Liver (tissue), 9 donors: ENCODE data around the gene FSCN2. TPM values are rescaled to one million over a fixed set of nuclear protein-coding genes. Genes with fewer than 3 reads are reported as not detected.

Experiments used
- DNase-seq: peaks from one replicate; pipeline ENCODE4 v3.0.0-alpha.2; 2017; ENCODE audit warnings: low spot score
- H3K27ac ChIP-seq, 2 donors: one replicate each; pipeline ENCODE4 v1.7.0; 2013; ENCODE audit warnings: inconsistent platforms in 2 of 2, low read length in 2 of 2, control low read depth in 1 of 2, low read depth in 1 of 2, mild to moderate bottlenecking in 1 of 2
- H3K27me3 ChIP-seq, 4 donors: one replicate each; pipeline versions ENCODE4 v1.6.1 to v1.7.0; 2013; ENCODE audit warnings: low read length in 3 of 4, inconsistent platforms in 1 of 4, mild to moderate bottlenecking in 1 of 4, moderate library complexity in 1 of 4; ENCODE audit not compliant: control insufficient read depth in 4 of 4, insufficient read depth in 4 of 4
- H3K36me3 ChIP-seq, 4 donors: one replicate each; pipeline versions ENCODE4 v1.6.1 to v1.7.0; 2013; ENCODE audit warnings: low read length in 3 of 4, mild to moderate bottlenecking in 3 of 4, low read depth in 1 of 4, moderate library complexity in 1 of 4; ENCODE audit not compliant: control insufficient read depth in 4 of 4, insufficient read depth in 3 of 4
- H3K4me1 ChIP-seq, 4 donors: one replicate each; pipeline versions ENCODE4 v1.6.1 to v1.7.0; 2013; ENCODE audit warnings: low read length in 3 of 4, mild to moderate bottlenecking in 3 of 4, moderate library complexity in 1 of 4; ENCODE audit not compliant: control insufficient read depth in 4 of 4, insufficient read depth in 4 of 4
- H3K4me3 ChIP-seq, 3 donors: one replicate each; pipeline versions ENCODE4 v1.6.1 to v1.7.0; 2013; ENCODE audit warnings: low read length in 3 of 3, control low read depth in 1 of 3, low read depth in 1 of 3, mild to moderate bottlenecking in 1 of 3
- H3K9ac ChIP-seq, 2 donors: one replicate each; pipeline ENCODE4 v1.7.0; 2013; ENCODE audit warnings: low read length in 2 of 2, mild to moderate bottlenecking in 2 of 2, moderate library complexity in 2 of 2, control low read depth in 1 of 2, low read depth in 1 of 2
- H3K9me3 ChIP-seq, 4 donors: one replicate each; pipeline versions ENCODE4 v1.6.1 to v1.7.0; 2013; ENCODE audit warnings: low read length in 3 of 4; ENCODE audit not compliant: control insufficient read depth in 4 of 4
- EGR1 ChIP-seq, 2 donors: IDR thresholded peaks; 2 replicates each; pipeline ENCODE4 v1.6.1; 2016 to 2018; ENCODE audit warnings: antibody characterized with exemption in 2 of 2, low read depth in 2 of 2
- FOXA1 ChIP-seq: IDR thresholded peaks from 2 replicates; pipeline ENCODE4 v1.6.1; 2016; ENCODE audit warnings: antibody characterized with exemption
- FOXA2 ChIP-seq: IDR thresholded peaks from 2 replicates; pipeline ENCODE4 v1.6.1; 2016; ENCODE audit warnings: antibody characterized with exemption
- GABPA ChIP-seq, 2 donors: IDR thresholded peaks in 1 of 2; conservative IDR thresholded peaks in 1 of 2; 2 replicates each; pipeline ENCODE4 v1.6.1; 2016; ENCODE audit warnings: antibody characterized with exemption in 2 of 2, mild to moderate bottlenecking in 1 of 2, moderate library complexity in 1 of 2
- HNF4A ChIP-seq, 2 donors: conservative IDR thresholded peaks; 2 replicates each; pipeline ENCODE4 v1.6.1; 2016; ENCODE audit warnings: antibody characterized with exemption in 2 of 2, mild to moderate bottlenecking in 2 of 2
- HNF4G ChIP-seq: IDR thresholded peaks from 2 replicates; pipeline ENCODE4 v1.6.1; 2016; ENCODE audit warnings: antibody characterized with exemption
- JUND ChIP-seq, 2 donors: IDR thresholded peaks; 2 replicates each; pipeline ENCODE4 v1.6.1; 2016; ENCODE audit warnings: antibody characterized with exemption in 2 of 2
- NR2F2 ChIP-seq: IDR thresholded peaks from 2 replicates; pipeline ENCODE4 v1.6.1; 2016; ENCODE audit warnings: antibody characterized with exemption
- RAD21 ChIP-seq, 2 donors: IDR thresholded peaks; 2 replicates each; pipeline ENCODE4 v1.6.1; 2016; ENCODE audit warnings: antibody characterized with exemption in 2 of 2, mild to moderate bottlenecking in 2 of 2
- RXRA ChIP-seq, 2 donors: IDR thresholded peaks; 2 replicates each; pipeline ENCODE4 v1.6.1; 2017 to 2018; ENCODE audit warnings: antibody characterized with exemption in 2 of 2, mild to moderate bottlenecking in 1 of 2
- SP1 ChIP-seq: IDR thresholded peaks from 2 replicates; pipeline ENCODE4 v1.6.1; 2018; ENCODE audit warnings: antibody characterized with exemption, mild to moderate bottlenecking
- TAF1 ChIP-seq: conservative IDR thresholded peaks from 2 replicates; pipeline ENCODE4 v1.6.1; 2016; ENCODE audit warnings: antibody characterized with exemption, mild to moderate bottlenecking
- YY1 ChIP-seq: IDR thresholded peaks from 2 replicates; pipeline ENCODE4 v1.6.1; 2016; ENCODE audit warnings: antibody characterized with exemption, mild to moderate bottlenecking
- WGBS: extraction: QIAGEN DNeasy Blood & Tissue Kit; methylation state at CpG from one replicate; pipeline ENCODE4 v1.1.7; 2013; 5-methylcytosine and 5-hydroxymethylcytosine counted together
- polyA plus RNA-seq, 2 donors: library from polyadenylated mRNA; stranded (reverse) in 1 of 2; unstranded in 1 of 2; fragments of 200-250 nt in 1 of 2; fragments of >200 nt in 1 of 2; fragmentation: Nextera tagmentation in 1 of 2; extraction: Ambion mirVana in 1 of 2; gene quantifications; one replicate each; pipeline versions ENCODE4 v1.2.1 to v1.2.3, GENCODE V29; 2013 to 2015
- total RNA-seq, 2 donors: library from RNA; depleted of rRNA; stranded (reverse); fragments of >200 nt; gene quantifications; one replicate each; pipeline ENCODE4 v1.2.3, GENCODE V29; 2014
- TF ChIP-seq, protein P1 (sequence below): fragments of 150-350 bp; IDR thresholded peaks from 2 replicates; pipeline ENCODE4 v1.5.1; 2017; ENCODE audit warnings: improper control_type of control experiment, low read depth, low read length; ENCODE audit not compliant: missing input control
- TF ChIP-seq, protein P2 (sequence below): IDR thresholded peaks from 2 replicates; pipeline ENCODE4 v1.6.1; 2016; ENCODE audit warnings: antibody characterized with exemption
- TF ChIP-seq, protein P3 (sequence below): IDR thresholded peaks from 2 replicates; pipeline ENCODE4 v1.6.1; 2016; ENCODE audit warnings: antibody characterized with exemption
- TF ChIP-seq, protein P4 (sequence below): IDR thresholded peaks from 2 replicates; pipeline ENCODE4 v1.6.1; 2016; ENCODE audit warnings: antibody characterized with exemption, mild to moderate bottlenecking
- TF ChIP-seq, protein P5 (sequence below): IDR thresholded peaks from 2 replicates; pipeline ENCODE4 v1.6.1; 2016; ENCODE audit warnings: antibody characterized with exemption
- donor health status: healthy.
- donor health status: healthy.
- donor health status: healthy.
- donor health status: healthy.
- donor health status: healthy.

The FSCN2 gene
- total and polyA plus RNA-seq, 4 donors, result 0.09 to 0.42 TPM; not detected in 2

DNA sequence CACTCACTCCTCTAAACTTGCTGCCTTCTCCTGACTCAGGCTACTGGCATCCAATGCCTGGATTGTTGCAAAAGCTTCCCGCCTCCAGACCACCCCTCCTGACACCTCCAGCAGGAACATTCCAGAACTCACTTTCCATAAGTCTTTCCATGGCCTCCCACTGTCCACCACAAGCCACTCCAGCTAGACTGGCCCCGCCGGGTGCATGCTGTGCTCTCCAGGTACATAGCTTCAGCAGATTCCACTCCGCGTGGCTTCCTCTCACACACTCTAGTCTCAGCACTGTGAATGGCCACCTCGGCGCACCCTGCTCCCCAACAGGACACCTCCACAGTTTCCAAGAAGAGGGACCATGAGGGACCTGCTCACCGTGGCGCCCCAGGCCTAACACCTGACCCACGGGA, 49.9 kb downstream of the FSCN2 start (continued):
- TF ChIP-seq HNF4A (conservative IDR thresholded peaks at IDR 0.05) (no peak), TAF1 (no peak), FOXA1 (no peak), JUND (IDR thresholded peaks at IDR 0.05) (no peak), FOXA2 (no peak)
- TF ChIP-seq, protein P1, sequence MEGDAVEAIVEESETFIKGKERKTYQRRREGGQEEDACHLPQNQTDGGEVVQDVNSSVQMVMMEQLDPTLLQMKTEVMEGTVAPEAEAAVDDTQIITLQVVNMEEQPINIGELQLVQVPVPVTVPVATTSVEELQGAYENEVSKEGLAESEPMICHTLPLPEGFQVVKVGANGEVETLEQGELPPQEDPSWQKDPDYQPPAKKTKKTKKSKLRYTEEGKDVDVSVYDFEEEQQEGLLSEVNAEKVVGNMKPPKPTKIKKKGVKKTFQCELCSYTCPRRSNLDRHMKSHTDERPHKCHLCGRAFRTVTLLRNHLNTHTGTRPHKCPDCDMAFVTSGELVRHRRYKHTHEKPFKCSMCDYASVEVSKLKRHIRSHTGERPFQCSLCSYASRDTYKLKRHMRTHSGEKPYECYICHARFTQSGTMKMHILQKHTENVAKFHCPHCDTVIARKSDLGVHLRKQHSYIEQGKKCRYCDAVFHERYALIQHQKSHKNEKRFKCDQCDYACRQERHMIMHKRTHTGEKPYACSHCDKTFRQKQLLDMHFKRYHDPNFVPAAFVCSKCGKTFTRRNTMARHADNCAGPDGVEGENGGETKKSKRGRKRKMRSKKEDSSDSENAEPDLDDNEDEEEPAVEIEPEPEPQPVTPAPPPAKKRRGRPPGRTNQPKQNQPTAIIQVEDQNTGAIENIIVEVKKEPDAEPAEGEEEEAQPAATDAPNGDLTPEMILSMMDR, result no peak

DNA sequence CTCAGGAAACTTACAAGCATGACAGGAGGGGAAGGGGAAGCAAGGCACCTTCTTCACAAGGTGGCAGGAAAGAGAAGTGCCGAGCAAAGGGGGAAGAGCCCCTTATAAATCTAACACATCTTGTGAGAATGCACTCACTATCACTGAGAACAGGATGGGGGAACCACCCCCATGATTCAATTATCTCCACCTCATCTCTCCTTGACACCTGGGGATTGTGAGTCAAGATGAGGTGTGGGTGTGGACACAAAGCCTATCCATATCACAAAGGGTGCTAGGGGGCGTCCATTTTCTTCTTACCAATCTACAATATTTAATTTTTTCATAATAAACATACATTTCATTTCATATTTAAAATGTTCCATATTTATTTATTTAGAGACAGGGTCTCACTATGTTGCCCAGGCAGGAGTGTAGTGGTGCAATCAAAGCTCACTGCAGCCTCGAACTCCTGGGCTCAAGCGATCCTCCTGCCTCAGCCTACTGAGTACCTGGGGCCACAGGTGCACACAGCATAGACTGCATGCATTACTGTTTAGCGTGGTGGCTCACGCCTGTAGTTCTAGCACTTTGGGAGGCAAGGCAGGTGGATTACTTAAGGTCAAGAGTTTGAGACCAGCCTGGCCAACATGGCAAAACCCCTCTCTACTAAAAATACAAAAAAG, 50.5 kb downstream of the FSCN2 start:
- Histone ChIP-seq H3K27me3 (no peaks in the 10 kb centered on the region), H3K9ac (no peak overlapping the region), H3K36me3 (peaks cover 14 to 45% (median 20%) of the 10 kb centered on the region in 4 donors), H3K4me3 (no peak overlapping the region), H3K4me1 (peaks cover 6 to 15% (median 10%) of the 10 kb centered on the region in 4 donors), H3K9me3 (no peaks in the 10 kb centered on the region), H3K27ac (no peak overlapping the region)
- WGBS, result 96% methylated on average over 6 of the region's 6 CpGs
- DNase-seq, result no peak
- TF ChIP-seq RAD21 (IDR thresholded peaks at IDR 0.05) (no peak), JUND (IDR thresholded peaks at IDR 0.05) (no peak), YY1 (no peak), FOXA2 (no peak), NR2F2 (no peak), HNF4A (conservative IDR thresholded peaks at IDR 0.05) (no peak), HNF4G (no peak), RXRA (IDR thresholded peaks at IDR 0.05) (no peak), TAF1 (no peak), FOXA1 (no peak), SP1 (no peak), EGR1 (IDR thresholded peaks at IDR 0.05; ENCODE audit: low read depth in 2 of 2) (no peak), GABPA (IDR thresholded peaks at IDR 0.05 in 1 of 2, conservative IDR thresholded peaks at IDR 0.05 in 1 of 2) (no peak)
- TF ChIP-seq, protein P2, sequence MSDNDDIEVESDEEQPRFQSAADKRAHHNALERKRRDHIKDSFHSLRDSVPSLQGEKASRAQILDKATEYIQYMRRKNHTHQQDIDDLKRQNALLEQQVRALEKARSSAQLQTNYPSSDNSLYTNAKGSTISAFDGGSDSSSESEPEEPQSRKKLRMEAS, result no peak
- TF ChIP-seq, protein P1, result no peak
- TF ChIP-seq, protein P3, sequence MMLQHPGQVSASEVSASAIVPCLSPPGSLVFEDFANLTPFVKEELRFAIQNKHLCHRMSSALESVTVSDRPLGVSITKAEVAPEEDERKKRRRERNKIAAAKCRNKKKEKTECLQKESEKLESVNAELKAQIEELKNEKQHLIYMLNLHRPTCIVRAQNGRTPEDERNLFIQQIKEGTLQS, result no peak
- TF ChIP-seq, protein P4, sequence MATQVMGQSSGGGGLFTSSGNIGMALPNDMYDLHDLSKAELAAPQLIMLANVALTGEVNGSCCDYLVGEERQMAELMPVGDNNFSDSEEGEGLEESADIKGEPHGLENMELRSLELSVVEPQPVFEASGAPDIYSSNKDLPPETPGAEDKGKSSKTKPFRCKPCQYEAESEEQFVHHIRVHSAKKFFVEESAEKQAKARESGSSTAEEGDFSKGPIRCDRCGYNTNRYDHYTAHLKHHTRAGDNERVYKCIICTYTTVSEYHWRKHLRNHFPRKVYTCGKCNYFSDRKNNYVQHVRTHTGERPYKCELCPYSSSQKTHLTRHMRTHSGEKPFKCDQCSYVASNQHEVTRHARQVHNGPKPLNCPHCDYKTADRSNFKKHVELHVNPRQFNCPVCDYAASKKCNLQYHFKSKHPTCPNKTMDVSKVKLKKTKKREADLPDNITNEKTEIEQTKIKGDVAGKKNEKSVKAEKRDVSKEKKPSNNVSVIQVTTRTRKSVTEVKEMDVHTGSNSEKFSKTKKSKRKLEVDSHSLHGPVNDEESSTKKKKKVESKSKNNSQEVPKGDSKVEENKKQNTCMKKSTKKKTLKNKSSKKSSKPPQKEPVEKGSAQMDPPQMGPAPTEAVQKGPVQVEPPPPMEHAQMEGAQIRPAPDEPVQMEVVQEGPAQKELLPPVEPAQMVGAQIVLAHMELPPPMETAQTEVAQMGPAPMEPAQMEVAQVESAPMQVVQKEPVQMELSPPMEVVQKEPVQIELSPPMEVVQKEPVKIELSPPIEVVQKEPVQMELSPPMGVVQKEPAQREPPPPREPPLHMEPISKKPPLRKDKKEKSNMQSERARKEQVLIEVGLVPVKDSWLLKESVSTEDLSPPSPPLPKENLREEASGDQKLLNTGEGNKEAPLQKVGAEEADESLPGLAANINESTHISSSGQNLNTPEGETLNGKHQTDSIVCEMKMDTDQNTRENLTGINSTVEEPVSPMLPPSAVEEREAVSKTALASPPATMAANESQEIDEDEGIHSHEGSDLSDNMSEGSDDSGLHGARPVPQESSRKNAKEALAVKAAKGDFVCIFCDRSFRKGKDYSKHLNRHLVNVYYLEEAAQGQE, result no peak
- TF ChIP-seq, protein P5, sequence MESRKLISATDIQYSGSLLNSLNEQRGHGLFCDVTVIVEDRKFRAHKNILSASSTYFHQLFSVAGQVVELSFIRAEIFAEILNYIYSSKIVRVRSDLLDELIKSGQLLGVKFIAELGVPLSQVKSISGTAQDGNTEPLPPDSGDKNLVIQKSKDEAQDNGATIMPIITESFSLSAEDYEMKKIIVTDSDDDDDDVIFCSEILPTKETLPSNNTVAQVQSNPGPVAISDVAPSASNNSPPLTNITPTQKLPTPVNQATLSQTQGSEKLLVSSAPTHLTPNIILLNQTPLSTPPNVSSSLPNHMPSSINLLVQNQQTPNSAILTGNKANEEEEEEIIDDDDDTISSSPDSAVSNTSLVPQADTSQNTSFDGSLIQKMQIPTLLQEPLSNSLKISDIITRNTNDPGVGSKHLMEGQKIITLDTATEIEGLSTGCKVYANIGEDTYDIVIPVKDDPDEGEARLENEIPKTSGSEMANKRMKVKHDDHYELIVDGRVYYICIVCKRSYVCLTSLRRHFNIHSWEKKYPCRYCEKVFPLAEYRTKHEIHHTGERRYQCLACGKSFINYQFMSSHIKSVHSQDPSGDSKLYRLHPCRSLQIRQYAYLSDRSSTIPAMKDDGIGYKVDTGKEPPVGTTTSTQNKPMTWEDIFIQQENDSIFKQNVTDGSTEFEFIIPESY, result no peak
